Smooth muscle cell (in vitro differentiated cells): ENCODE data around the gene VTA1. TPM values are rescaled to one million over a fixed set of nuclear protein-coding genes. Genes with fewer than 3 reads are reported as not detected.
"Not testable (repeated sequence)": the region's sequence is repeated elsewhere in the genome, so short reads cannot be mapped to it uniquely, and the experiment has no call there.

Source experiments
- DNase-seq: peaks from one replicate; lab custom pipeline; 2025; ENCODE audit not compliant: unreplicated experiment; lab: John Stamatoyannopoulos, UW
- H2AFZ ChIP-seq: fragments of 200-600 bp; sonication (generic); 2 replicates; pipeline ENCODE4 v1.6.0; 2016; ENCODE audit warnings: antibody characterized with exemption, low read depth, mild to moderate bottlenecking
- H3F3A ChIP-seq: fragments of 200-600 bp; sonication (generic); 2 replicates; pipeline ENCODE4 v1.6.0; 2017; ENCODE audit warnings: antibody characterized with exemption, low read depth
- H3K27ac ChIP-seq: fragments of 200-600 bp; sonication (generic); 2 replicates; pipeline ENCODE4 v1.5.1; 2016; ENCODE audit warnings: low read depth, mild to moderate bottlenecking
- H3K27me3 ChIP-seq: fragments of 200-600 bp; sonication (generic); 2 replicates; pipeline ENCODE4 v1.6.1; 2016; ENCODE audit warnings: low read depth, mild to moderate bottlenecking
- H3K36me3 ChIP-seq: fragments of 200-600 bp; sonication (generic); 2 replicates; pipeline ENCODE4 v1.5.1; 2016; ENCODE audit warnings: low read depth
- H3K4me1 ChIP-seq: fragments of 200-600 bp; sonication (generic); 2 replicates; pipeline ENCODE4 v1.5.1; 2016; ENCODE audit warnings: low read depth
- H3K4me2 ChIP-seq: fragments of 200-600 bp; sonication (generic); 2 replicates; pipeline ENCODE4 v1.6.0; 2016; ENCODE audit warnings: mild to moderate bottlenecking
- H3K4me3 ChIP-seq: fragments of 200-600 bp; sonication (generic); 2 replicates; pipeline ENCODE4 v1.5.1; 2016; ENCODE audit warnings: mild to moderate bottlenecking
- H3K79me2 ChIP-seq: fragments of 200-600 bp; sonication (generic); 2 replicates; pipeline ENCODE4 v1.6.0; 2016; ENCODE audit warnings: low read depth, mild to moderate bottlenecking
- H3K9ac ChIP-seq: fragments of 200-600 bp; sonication (generic); 2 replicates; pipeline ENCODE4 v1.6.0; 2016; ENCODE audit warnings: low read depth
- H3K9me3 ChIP-seq: fragments of 200-600 bp; sonication (generic); replicated peaks from 2 replicates; pipeline ENCODE4 v1.5.1; 2016; ENCODE audit warnings: low read depth
- H4K20me1 ChIP-seq: fragments of 200-600 bp; sonication (generic); 2 replicates; pipeline ENCODE4 v1.6.0; 2016; ENCODE audit warnings: low read depth
- CTCF ChIP-seq: fragments of 200-600 bp; sonication (generic); IDR thresholded peaks from 2 replicates; pipeline ENCODE4 v1.5.1; 2017; ENCODE audit warnings: borderline replicate concordance, mild to moderate bottlenecking, antibody characterized with exemption; ENCODE audit not compliant: insufficient read depth, poor library complexity, severe bottlenecking
- WGBS: methylation state at CpG from one replicate; pipeline ENCODE4 v1.1.7; 2016; ENCODE audit warnings: low lambda C conversion rate; 5-methylcytosine and 5-hydroxymethylcytosine counted together
- polyA plus RNA-seq: library from polyadenylated mRNA; unstranded; fragments of >200 nt; fragmentation: Nextera tagmentation; extraction: Ambion mirVana; gene quantifications from 2 replicates; pipeline ENCODE4 v1.2.1, GENCODE V29; 2016
- total RNA-seq: library from RNA; depleted of rRNA; stranded (reverse); fragments of >200 nt; gene quantifications from 2 replicates; pipeline ENCODE4 v1.2.3, GENCODE V29; 2014

Gene VTA1
- total and polyA plus RNA-seq, 2 experiments from 2014 or later = 58.5 to 94.1 TPM

GRCh38 chr6:142155895-142156757, 9.1 kb downstream of the VTA1 start:
- 46% methylated on average over 5 of the region's 5 CpGs for WGBS
- TF ChIP-seq CTCF = peak; percentile 52
- no peak overlapping the region for H3K9ac ChIP-seq
- H3K79me2 ChIP-seq = peaks cover 87% of the 10 kb centered on the region
- H2AFZ ChIP-seq = no peak overlapping the region
- H3K4me2 ChIP-seq = no peak overlapping the region
- H4K20me1 ChIP-seq = peaks cover 87% of the 10 kb centered on the region
- no peaks in the 10 kb centered on the region for H3K9me3 ChIP-seq
- peak overlapping the region; percentile 30 for H3K27ac ChIP-seq
- DNase-seq = no peak
- H3K27me3 ChIP-seq = no peaks in the 10 kb centered on the region
- no peaks in the 10 kb centered on the region for H3K36me3 ChIP-seq
- H3K4me3 ChIP-seq = no peak overlapping the region
- no peaks in the 10 kb centered on the region for H3F3A ChIP-seq
- H3K4me1 ChIP-seq = no peaks in the 10 kb centered on the region

GRCh38 chr6:142156758-142157068, 9.7 kb downstream of the VTA1 start:
- H3K27me3 ChIP-seq, H3K9ac ChIP-seq, H2AFZ ChIP-seq, H3K4me1 ChIP-seq, H3K36me3 ChIP-seq, H3K4me3 ChIP-seq, DNase-seq, H3K9me3 ChIP-seq, H3K27ac ChIP-seq, H3F3A ChIP-seq, H3K4me2 ChIP-seq: not testable (repeated sequence)
- Histone ChIP-seq H4K20me1 (peaks cover 91% of the 10 kb centered on the region), H3K79me2 (peaks cover 87% of the 10 kb centered on the region)
- WGBS = 94% methylated on average over 4 of the region's 4 CpGs

- H3K9ac ChIP-seq = no peak overlapping the region
- 100% methylated on average over 1 of the region's 1 CpG for WGBS
- H3K4me1 ChIP-seq = no peaks in the 10 kb centered on the region
- peaks cover 77% of the 10 kb centered on the region for H4K20me1 ChIP-seq
- TF ChIP-seq CTCF = no peak
- peaks cover 83% of the 10 kb centered on the region for H3K79me2 ChIP-seq
- no peaks in the 10 kb centered on the region for H3K36me3 ChIP-seq
- H3F3A ChIP-seq = no peaks in the 10 kb centered on the region
- DNase-seq = no peak
- H3K4me3 ChIP-seq = no peak overlapping the region
- no peak overlapping the region for H3K27ac ChIP-seq
- no peaks in the 10 kb centered on the region for H3K9me3 ChIP-seq
- H3K4me2 ChIP-seq = no peak overlapping the region
- H3K27me3 ChIP-seq = no peaks in the 10 kb centered on the region
- no peak overlapping the region for H2AFZ ChIP-seq
Observed at GRCh38 chr6:142162780-142163179, 15.7 kb downstream of the VTA1 start.

- peaks cover 59% of the 10 kb centered on the region for H3K79me2 ChIP-seq
- no peaks in the 10 kb centered on the region for H3K4me1 ChIP-seq
- H2AFZ ChIP-seq = no peak overlapping the region
- no peak for TF ChIP-seq CTCF
- no peaks in the 10 kb centered on the region for H3K9me3 ChIP-seq
- no peak overlapping the region for H3K4me2 ChIP-seq
- no peaks in the 10 kb centered on the region for H3K36me3 ChIP-seq
- WGBS = 94% methylated on average over 4 of the region's 4 CpGs
- peaks cover 54% of the 10 kb centered on the region for H4K20me1 ChIP-seq
- H3F3A ChIP-seq = no peaks in the 10 kb centered on the region
- DNase-seq = no peak
- H3K9ac ChIP-seq = no peak overlapping the region
- H3K27ac ChIP-seq = no peak overlapping the region
- no peaks in the 10 kb centered on the region for H3K27me3 ChIP-seq
- H3K4me3 ChIP-seq = no peak overlapping the region
Observed at GRCh38 chr6:142165227-142165626, 18.2 kb downstream of the VTA1 start.
